GM19463 (cell line): Measurements from ENCODE around the gene HOTAIR.

Experiments used
- ATAC-seq: cut with Tn5 transposase; IDR thresholded peaks from one replicate; pipeline ENCODE4 v1.9.1; 2021; ENCODE audit warnings: mild to moderate bottlenecking, moderate library complexity; ENCODE audit not compliant: unreplicated experiment

HOTAIR gene

GRCh38 chr12:53950437-53950773 is 24.3 kb downstream of the HOTAIR start:
- no peak for ATAC-seq

GRCh38 chr12:53949631-53950436 is 24.9 kb downstream of the HOTAIR start:
- ATAC-seq, result no peak

GRCh38 chr12:53948650-53949593 is 25.8 kb downstream of the HOTAIR start:
- no peak for ATAC-seq

GRCh38 chr12:53947743-53948142 is 27.0 kb downstream of the HOTAIR start:
- ATAC-seq, result no peak

- ATAC-seq, result no peak
Measured at GRCh38 chr12:53944907-53945847, 29.6 kb downstream of the HOTAIR start.

- ATAC-seq, result no peak
Measured at GRCh38 chr12:53944209-53944608, 30.5 kb downstream of the HOTAIR start.

GRCh38 chr12:53942467-53942997 is 32.2 kb downstream of the HOTAIR start:
- no peak for ATAC-seq

GRCh38 chr12:53941750-53942149 is 33.0 kb downstream of the HOTAIR start:
- ATAC-seq, result no peak

GRCh38 chr12:53941187-53941586 is 33.6 kb downstream of the HOTAIR start:
- no peak for ATAC-seq

- no peak for ATAC-seq
Measured at GRCh38 chr12:53940443-53941014, 34.2 kb downstream of the HOTAIR start.

- no peak for ATAC-seq
Measured at GRCh38 chr12:53939141-53940108, 35.3 kb downstream of the HOTAIR start.

GRCh38 chr12:53938326-53939140 is 36.2 kb downstream of the HOTAIR start, which contains the start of gene HOXC13:
HOXC13 (plus strand) TSS chr12:53938831; CDS start chr12:53938907, 76 bp downstream.
- no peak for ATAC-seq

- no peak for ATAC-seq
Measured at GRCh38 chr12:53937596-53938325, 37.0 kb downstream of the HOTAIR start.

- ATAC-seq, result no peak
Measured at GRCh38 chr12:53937099-53937498, 37.7 kb downstream of the HOTAIR start.

GRCh38 chr12:53935383-53936341 is 39.1 kb downstream of the HOTAIR start:
- ATAC-seq, result no peak

- ATAC-seq, result no peak
Measured at GRCh38 chr12:53932915-53933314, 41.8 kb downstream of the HOTAIR start.
